Mucosa of stomach (tissue), 1 donor: ENCODE results near the gene HECW1.

ENCODE experiments used
- H3K27me3 ChIP-seq: one replicate; pipeline ENCODE4 v1.7.0; 2013; ENCODE audit warnings: mild to moderate bottlenecking, low read length; ENCODE audit not compliant: control insufficient read depth, insufficient read depth
- H3K36me3 ChIP-seq: one replicate; pipeline ENCODE4 v1.7.0; 2013; ENCODE audit warnings: low read length; ENCODE audit not compliant: control insufficient read depth, insufficient read depth
- H3K4me1 ChIP-seq: one replicate; pipeline ENCODE4 v1.7.0; 2013; ENCODE audit warnings: mild to moderate bottlenecking, low read length; ENCODE audit not compliant: control insufficient read depth, insufficient read depth
- H3K4me3 ChIP-seq: one replicate; pipeline ENCODE4 v1.7.0; 2013; ENCODE audit warnings: low read length
- H3K9ac ChIP-seq: one replicate; pipeline ENCODE4 v1.7.0; 2013; ENCODE audit warnings: mild to moderate bottlenecking, low read length, moderate library complexity
- H3K9me3 ChIP-seq: one replicate; pipeline ENCODE4 v1.7.0; 2013; ENCODE audit warnings: mild to moderate bottlenecking, low read length, moderate library complexity; ENCODE audit not compliant: control insufficient read depth
- donor health status: Pancreatic carcinoma.

Gene HECW1

DNA sequence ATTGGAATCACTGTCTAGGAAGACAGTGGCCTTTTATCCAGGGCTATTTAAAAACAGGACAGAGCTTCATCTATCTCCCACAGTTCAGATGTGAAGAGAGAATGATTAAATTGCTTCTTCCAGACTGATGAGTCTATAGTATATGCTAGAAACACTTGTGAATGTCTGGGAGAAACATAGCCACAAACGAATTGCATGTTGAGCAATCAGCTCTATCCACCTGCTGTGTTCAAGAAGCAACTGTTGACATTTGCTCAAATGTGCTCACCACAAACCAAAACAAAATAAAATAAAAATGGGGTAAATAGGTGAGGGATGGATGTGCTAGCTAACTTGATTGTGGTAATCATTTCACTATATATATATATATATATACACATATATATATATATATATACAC is 195.1 kb downstream of the HECW1 start:
- H3K4me3 ChIP-seq: no peak overlapping the region

DNA sequence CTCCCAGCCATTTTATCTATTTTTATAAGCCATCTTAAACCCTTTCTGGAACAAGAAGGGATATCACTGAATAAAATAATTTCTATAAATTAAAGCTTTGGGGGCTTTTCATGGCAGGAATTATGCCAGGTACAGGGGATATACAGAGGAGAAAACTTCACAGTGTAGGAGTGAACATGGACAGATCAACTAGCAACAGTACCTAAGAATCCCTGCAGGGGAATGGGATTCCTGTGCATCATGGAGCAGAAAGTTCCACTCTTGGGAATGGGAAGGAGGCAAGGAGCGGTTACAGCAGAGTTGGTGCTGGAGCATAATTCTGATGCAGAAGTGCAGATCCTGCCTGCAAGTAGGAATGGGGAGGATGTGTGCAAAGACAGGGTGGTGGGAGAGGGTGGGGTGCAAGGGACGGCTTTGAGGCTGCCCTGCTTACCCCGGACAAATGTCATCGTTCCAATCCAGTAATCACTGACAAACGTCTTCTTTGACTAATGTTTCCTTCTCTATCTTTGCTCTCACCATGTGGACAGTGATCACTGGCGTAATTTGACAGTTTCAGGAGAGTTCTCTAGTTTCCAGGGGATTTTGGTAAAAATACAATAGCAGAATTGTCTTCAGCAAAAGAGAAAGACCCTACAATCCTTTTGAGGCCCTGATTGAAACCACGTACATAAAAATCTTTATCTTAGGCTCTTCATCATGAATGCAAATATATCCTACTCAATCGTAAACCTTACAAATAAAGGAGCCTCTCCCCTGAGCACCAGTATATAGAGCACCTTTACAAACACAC is 196.7 kb downstream of the HECW1 start:
- H3K4me1 ChIP-seq: no peaks in the 10 kb centered on the region

More for the DNA sequence above, 195.1 kb downstream of the HECW1 start:
- H3K4me1 ChIP-seq: no peaks in the 10 kb centered on the region
- H3K9ac ChIP-seq: no peak overlapping the region
- H3K36me3 ChIP-seq: no peaks in the 10 kb centered on the region
- no peaks in the 10 kb centered on the region for H3K9me3 ChIP-seq
- no peaks in the 10 kb centered on the region for H3K27me3 ChIP-seq

DNA sequence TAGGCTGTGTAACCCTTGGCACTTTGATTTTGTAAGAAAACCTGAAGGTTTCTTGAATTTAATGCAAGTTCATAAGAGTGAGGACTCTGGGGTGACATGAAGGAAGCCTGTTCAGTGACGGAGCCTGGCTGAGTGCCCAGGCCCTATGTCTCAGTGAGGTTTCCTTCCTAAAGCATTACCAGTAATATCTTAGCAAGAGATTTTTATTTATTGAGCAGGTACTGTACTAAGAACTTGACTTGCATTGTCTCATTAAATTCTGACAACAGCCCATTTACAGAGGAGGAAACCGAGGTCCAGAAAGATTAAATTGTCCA is 197.2 kb downstream of the HECW1 start:
- Histone ChIP-seq H3K36me3 (no peaks in the 10 kb centered on the region), H3K4me3 (no peak overlapping the region), H3K27me3 (no peaks in the 10 kb centered on the region), H3K9ac (no peak overlapping the region), H3K9me3 (no peaks in the 10 kb centered on the region), H3K4me1 (no peaks in the 10 kb centered on the region)

More for the DNA sequence above, 196.7 kb downstream of the HECW1 start:
- no peaks in the 10 kb centered on the region for H3K27me3 ChIP-seq
- no peaks in the 10 kb centered on the region for H3K36me3 ChIP-seq
- no peak overlapping the region for H3K9ac ChIP-seq
- no peak overlapping the region for H3K4me3 ChIP-seq
- H3K9me3 ChIP-seq: no peaks in the 10 kb centered on the region

GRCh38 chr7:43311052-43311451 is 198.6 kb downstream of the HECW1 start:
- Histone ChIP-seq H3K4me1 (no peaks in the 10 kb centered on the region), H3K4me3 (no peak overlapping the region), H3K9ac (no peak overlapping the region), H3K9me3 (no peaks in the 10 kb centered on the region), H3K36me3 (no peaks in the 10 kb centered on the region), H3K27me3 (no peaks in the 10 kb centered on the region)

DNA sequence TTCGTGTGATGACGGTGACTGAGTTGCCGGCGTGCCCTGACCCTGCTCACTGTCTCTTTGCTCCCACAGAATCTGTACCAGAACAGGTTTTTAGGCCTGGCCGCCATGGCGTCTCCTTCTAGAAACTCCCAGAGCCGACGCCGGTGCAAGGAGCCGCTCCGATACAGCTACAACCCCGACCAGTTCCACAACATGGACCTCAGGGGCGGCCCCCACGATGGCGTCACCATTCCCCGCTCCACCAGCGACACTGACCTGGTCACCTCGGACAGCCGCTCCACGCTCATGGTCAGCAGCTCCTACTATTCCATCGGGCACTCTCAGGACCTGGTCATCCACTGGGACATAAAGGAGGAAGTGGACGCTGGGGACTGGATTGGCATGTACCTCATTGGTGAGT is 199.2 kb downstream of the HECW1 start:
- Histone ChIP-seq H3K9ac (no peak overlapping the region), H3K36me3 (no peaks in the 10 kb centered on the region), H3K4me3 (no peak overlapping the region), H3K9me3 (no peaks in the 10 kb centered on the region), H3K27me3 (no peaks in the 10 kb centered on the region), H3K4me1 (no peaks in the 10 kb centered on the region)

- no peak overlapping the region for H3K9ac ChIP-seq
- no peak overlapping the region for H3K4me3 ChIP-seq
- no peaks in the 10 kb centered on the region for H3K36me3 ChIP-seq
- no peaks in the 10 kb centered on the region for H3K27me3 ChIP-seq
- H3K9me3 ChIP-seq: no peaks in the 10 kb centered on the region
- H3K4me1 ChIP-seq: no peaks in the 10 kb centered on the region
Observed at GRCh38 chr7:43313628-43314378, 201.4 kb downstream of the HECW1 start.

- Histone ChIP-seq H3K27me3 (no peaks in the 10 kb centered on the region), H3K9ac (no peak overlapping the region), H3K9me3 (no peaks in the 10 kb centered on the region), H3K4me3 (no peak overlapping the region), H3K4me1 (no peaks in the 10 kb centered on the region), H3K36me3 (no peaks in the 10 kb centered on the region)
Observed at GRCh38 chr7:43314379-43315158, 202.1 kb downstream of the HECW1 start.

GRCh38 chr7:43317075-43317474 is 204.6 kb downstream of the HECW1 start:
- Histone ChIP-seq H3K27me3 (no peaks in the 10 kb centered on the region), H3K4me3 (no peak overlapping the region), H3K36me3 (no peaks in the 10 kb centered on the region), H3K9me3 (no peaks in the 10 kb centered on the region), H3K9ac (no peak overlapping the region), H3K4me1 (no peaks in the 10 kb centered on the region)

DNA sequence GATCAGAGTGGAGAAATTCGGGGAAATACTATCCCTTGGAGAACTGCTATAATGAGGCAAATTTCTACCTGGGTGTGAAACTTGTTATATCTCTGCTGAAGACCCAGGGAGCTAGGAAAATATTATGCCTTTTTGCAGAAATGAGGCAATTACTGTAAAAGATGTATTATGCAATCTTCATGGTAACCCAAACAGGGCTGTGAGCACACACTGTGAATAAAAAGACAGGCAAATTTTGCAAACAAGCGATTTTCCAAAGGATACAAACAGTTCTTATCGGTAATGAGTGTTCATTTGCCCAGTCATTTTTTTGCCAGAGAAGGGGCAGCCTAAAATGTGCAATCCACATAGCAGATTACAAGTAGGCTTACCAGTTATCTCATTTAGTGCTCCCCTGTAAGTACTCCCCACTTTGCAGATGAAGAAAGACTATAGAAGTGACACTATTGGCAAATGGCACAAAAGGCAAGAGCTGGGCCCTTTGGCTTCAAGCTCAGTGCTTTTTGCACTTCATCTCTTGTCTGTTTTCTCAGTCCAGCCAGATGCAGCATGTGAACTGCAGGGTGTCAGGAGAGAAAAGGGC is 205.8 kb downstream of the HECW1 start:
- no peaks in the 10 kb centered on the region for H3K36me3 ChIP-seq
- no peaks in the 10 kb centered on the region for H3K27me3 ChIP-seq
- no peaks in the 10 kb centered on the region for H3K9me3 ChIP-seq

DNA sequence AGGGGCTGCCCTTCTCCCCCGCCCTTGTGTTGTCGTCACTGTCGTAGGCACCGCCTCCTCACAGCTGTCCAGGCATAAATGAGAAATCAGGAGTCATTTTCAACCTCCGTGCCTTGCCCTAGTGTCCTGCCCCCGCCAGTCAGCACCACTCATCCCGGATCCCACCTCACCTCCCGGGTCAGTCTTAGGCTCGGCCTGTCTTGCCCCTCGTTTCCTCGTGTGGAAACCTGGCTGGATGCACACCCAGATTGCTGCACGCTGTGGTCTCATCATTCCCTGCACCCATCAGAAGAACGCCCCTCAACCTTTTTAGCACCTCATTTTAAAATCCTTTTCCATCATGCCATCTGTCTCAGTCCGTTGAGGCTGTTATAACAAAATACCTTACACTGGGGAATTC is 213.1 kb downstream of the HECW1 start:
- Histone ChIP-seq H3K4me1 (peaks cover 5% of the 10 kb centered on the region), H3K4me3 (no peak overlapping the region), H3K27me3 (no peaks in the 10 kb centered on the region), H3K9ac (no peak overlapping the region), H3K36me3 (no peaks in the 10 kb centered on the region), H3K9me3 (no peaks in the 10 kb centered on the region)

More for the DNA sequence above, 205.8 kb downstream of the HECW1 start:
- Histone ChIP-seq H3K4me1 (no peaks in the 10 kb centered on the region), H3K4me3 (no peak overlapping the region), H3K9ac (no peak overlapping the region)

- H3K27me3 ChIP-seq: no peaks in the 10 kb centered on the region
Observed at GRCh38 chr7:43328336-43328735, 215.9 kb downstream of the HECW1 start.

More at GRCh38 chr7:43328336-43328735, 215.9 kb downstream of the HECW1 start:
- Histone ChIP-seq H3K4me3 (no peak overlapping the region), H3K36me3 (no peaks in the 10 kb centered on the region), H3K4me1 (peaks cover 5% of the 10 kb centered on the region), H3K9me3 (no peaks in the 10 kb centered on the region), H3K9ac (no peak overlapping the region)
